GM21723 (cell line): Measurements from ENCODE around the gene TRMU.
A peak's percentile ranks its signal among the peaks of the same experiment; 100 is the strongest.

Source experiments
- ATAC-seq: cut with Tn5 transposase; IDR thresholded peaks from one replicate; pipeline ENCODE4 v1.9.1; 2021; ENCODE audit warnings: mild to moderate bottlenecking, moderate library complexity; ENCODE audit not compliant: unreplicated experiment

The TRMU gene, protein sequence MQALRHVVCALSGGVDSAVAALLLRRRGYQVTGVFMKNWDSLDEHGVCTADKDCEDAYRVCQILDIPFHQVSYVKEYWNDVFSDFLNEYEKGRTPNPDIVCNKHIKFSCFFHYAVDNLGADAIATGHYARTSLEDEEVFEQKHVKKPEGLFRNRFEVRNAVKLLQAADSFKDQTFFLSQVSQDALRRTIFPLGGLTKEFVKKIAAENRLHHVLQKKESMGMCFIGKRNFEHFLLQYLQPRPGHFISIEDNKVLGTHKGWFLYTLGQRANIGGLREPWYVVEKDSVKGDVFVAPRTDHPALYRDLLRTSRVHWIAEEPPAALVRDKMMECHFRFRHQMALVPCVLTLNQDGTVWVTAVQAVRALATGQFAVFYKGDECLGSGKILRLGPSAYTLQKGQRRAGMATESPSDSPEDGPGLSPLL

DNA sequence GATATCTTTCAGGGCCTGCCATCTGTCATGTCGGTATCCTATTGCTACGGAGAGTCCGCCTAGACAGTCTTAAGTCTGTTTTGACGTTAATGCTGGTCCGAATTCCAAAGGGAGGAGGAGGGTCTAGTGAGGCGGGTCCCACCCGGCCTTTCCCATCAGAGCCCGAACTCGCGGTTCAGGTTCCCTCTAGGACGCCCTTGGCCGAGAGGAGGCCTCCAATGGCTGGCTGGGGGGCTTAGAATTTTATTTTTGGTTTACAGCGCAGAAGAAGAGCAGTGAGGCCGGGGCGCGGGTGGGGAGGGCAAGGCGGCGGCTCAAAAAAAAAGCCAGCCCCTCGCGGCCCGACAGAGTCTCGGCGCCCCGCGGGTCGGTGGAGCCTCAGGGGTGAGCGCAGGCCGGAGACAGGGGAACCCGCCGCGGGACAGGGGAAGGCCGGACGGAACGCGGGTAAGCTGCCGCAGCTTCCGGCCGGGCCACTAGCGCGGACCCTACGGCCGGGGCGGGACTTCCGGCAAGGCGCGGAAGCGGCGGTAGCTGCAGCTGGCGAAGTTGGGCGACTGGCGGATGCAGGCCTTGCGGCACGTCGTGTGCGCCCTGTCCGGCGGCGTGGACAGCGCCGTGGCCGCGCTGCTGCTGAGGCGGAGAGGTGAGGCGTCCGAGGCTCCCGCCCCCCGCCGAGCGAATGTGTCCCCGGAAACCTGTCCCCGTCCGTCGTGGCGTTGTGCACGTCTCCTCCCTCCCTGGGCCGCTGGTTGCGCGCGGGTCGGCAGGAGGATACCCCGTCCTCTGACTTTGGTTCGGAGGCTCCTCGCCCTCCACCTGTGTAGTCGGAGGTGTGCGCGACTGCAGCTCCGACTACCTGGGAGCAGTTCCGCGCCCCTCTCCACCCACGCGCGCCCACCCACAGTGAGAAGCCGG lies at the start of gene TRMU:
TSS of gene TRMU (plus strand) at position 514 of the 918 bp plus-strand sequence. CDS start at position 565, 51 bp downstream.
- ATAC-seq, result peak; percentile 83

DNA sequence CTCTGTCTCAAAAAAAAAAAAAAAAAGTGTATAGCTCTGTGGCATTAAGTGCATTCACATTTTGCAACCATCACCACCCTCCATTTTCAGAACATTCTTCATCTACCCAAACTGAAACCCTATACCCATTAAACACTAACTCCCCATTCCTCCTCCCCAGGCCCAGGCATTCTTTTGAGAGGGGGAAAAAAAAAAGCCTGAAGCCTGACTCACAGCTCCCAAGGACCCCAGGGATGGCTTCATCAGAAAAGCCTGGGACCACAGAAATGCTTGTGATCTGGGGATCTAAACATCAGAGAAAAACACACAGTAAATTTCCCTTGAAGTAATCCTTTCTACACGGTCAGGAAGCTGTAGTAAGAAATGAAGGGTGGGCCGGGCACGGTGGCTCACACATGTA lies 49.5 kb upstream of the TRMU start:
- no peak for ATAC-seq

DNA sequence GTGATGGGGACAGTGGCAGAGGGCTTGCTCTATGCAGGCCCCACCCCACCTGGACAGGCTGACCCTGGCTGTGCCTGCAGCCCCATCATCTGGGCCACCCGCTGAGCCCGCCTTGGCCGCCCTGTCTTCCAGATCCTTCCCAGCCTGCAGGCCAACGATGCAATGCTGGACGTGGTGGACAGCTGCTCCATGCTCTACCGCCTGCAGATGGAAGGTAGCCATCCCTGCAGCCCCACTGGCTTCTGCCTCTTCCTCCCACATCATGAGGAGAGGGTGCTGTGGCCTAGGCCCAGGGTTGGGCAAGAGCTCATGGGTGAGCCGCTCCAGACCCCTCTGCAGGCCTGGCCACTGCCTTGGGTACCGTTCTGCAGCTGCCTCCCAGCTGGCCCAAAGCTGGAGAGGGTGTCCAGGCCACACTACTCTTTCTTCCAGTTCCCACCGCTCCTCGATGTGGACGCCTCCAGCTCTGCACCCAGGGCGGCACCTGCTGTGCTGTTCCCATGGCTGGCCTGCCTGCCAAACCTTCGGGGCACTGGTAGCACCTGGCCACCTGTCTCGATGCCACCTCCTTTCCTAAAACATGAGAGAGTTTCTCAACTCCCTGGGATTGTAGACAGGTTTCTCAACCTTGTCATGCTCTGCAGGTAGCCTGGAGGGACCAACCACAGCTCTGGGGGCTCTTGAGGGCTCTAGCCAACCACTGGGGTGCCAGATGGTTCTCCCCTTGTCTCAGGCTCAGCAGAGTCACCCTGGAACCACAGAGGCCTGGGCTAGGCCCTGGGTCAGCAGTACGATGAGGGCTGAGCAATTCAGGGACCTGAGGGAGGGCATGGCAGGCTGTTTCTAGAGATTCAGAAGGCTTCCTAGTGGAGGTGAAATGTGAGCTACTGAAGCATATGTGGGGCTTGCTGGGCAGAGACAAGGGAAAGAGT lies 48.3 kb upstream of the TRMU start:
- no peak for ATAC-seq

DNA sequence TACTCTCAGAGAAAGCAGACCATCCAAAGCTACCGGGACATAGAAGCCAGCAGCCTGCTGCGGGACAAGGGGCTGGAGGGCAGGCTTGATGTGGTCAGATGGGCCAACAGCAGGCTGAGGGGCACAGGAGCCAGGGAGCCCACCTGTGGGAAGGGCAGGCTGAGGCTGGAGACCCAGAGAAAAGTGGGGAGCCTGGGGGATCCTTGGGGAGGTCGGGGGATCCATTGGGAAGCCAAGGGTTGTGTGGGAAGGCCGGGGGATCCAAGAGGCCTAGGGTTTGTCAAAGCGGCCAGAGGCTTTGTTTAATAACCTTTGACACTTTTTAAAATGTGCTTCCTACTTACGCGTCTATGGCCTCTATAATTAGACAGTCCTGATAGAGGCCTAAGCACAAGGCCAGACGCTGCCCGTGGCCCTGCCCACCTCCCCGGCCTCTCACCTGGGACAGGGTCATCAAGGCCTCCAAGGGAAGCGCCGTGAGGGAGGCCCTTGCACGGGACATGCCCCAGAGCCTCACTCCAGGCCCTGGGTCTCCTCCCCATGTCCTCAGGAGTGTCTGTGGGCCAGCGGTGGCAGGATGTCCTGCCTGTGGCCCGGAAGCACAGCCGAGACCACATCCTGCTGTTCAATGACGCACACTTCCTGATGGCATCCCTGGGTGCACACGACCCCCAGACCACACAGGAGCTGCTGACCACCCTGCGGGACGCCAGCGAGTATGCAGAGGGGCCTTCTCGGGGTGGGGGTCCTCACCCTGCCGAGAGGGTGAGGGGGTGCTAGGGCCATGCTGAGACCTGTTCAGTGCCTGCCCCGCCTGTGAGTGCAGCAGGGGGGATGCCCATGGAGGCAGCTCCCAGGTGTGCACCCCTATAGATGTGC lies 47.4 kb upstream of the TRMU start:
- peak; percentile 85 for ATAC-seq

DNA sequence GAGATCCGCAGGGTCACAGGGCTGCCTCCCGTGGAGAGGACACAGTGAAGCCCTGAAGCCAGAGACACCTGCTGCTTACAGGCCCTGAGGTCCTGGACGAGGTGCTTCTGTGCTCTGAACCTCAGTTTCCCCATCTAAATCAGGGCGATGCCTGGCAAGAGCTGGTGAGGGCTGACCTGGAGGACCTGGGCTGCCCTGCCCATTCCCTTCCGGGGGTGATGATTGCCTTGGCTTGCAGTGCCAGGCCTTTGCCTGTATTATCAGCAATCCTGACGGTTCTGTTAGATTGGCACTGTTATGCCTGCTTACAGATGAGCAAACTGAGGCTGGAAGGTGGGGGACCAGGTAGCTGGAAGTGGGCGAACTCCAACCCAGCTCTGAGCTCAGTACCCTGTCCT lies 46.7 kb upstream of the TRMU start:
- ATAC-seq, result no peak

DNA sequence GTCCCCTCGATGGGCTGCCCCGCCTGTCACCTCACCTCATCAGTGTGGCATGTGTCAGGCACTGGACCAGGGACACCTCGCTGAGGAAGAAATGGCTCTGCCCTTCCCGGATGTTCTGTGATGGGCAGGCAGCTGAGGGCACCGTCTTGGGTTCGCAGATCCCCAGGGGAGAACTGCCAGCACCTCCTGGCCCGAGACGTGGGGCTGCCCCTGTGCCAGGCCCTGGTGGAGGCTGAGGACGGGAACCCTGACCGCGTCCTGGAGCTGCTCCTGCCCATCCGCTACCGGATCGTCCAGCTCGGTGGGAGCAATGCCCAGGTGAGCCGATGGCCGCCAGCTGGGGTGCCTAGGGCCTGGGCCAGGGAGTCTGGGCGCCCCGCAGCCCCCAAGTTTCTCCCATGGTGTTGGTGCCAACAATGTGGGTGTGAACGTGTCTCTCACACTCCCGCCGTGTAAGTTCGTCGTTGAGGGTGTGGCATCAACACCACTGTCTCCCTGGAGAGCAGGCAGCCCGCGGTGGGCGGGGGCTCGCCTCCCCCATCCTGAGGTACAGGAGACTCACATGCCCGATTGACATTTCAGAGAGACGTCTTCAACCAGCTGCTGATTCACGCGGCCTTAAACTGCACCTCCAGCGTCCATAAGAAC lies 46.1 kb upstream of the TRMU start:
- ATAC-seq, result no peak

DNA sequence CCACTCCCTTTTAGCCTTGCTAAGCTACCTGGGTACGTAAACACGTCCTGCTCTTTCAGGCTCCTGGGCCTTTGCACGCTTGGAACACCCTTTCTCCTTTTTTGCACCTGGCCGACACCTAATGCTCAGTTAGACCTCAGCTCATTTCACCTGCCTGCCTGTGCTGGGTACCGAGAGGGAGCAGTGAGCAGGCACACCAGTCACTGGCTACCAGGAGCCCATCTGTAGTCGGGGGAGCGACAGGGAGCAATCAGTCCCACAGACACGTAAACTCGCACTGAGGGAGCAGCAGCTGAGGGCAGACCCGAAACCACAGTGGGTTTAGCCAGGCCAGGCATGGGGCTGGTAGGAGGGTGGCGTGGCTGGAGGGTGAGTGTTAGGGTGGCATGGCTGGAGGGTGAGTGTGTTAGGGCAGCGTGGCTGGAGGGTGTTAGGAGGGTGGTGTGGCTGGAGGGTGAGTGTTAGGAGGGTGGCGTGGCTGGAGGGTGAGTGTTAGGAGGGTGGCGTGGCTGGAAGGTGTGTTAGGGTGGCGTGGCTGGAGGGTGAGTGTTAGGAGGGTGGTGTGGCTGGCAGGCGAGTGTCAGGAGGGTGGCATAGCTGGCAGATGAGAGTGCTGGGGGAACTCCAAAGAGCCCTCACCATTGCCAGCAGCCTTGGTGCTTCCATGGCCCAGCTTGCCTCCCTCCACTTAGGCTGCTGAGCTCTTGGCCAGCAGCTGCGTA lies 45.2 kb upstream of the TRMU start:
- no peak for ATAC-seq

DNA sequence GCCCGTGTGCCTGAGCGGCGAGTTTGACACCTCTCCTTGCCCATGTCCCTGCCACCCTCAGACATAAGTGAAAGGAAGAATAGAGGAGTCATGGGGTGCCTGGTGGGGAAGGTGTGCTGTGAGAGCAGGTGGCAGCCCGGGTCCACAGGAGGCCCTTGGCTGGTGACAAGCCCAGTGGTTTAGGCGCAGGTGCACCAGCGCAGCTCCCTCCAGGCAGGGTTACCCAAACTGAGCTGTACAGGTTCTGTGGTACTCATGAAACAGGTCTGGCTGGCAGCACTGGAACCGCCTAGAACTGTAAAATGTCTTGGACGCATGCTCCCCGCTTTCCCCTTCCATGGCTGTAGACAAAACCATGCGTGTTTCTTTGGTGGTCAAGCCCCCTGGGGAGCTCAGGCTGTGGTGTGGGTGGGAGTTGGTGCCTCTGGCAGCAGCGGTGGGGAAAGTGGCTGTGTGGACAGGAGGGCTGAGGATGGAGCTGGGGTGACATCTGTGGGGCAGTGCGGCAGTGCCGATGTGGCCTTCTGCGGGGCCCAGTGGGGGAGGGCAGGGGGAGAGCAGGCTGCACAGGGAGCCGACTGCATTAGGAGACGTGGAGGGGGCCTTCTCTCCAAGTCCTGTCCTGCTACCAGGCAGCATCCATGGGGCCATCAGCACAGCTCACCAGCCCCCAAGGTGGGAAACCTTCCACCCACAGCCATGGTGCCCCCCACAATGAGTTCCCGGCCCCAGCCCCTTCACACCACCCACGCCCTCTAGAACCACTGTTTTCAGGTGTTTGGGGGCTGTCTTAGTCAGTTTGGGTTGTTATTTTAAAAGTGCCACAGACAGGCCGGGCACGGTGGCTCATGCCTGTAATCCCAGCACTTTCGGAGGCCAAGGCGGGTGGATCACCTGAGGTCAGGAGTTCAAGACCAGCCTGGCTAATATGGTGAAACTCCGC lies 44.4 kb upstream of the TRMU start:
- no peak for ATAC-seq

DNA sequence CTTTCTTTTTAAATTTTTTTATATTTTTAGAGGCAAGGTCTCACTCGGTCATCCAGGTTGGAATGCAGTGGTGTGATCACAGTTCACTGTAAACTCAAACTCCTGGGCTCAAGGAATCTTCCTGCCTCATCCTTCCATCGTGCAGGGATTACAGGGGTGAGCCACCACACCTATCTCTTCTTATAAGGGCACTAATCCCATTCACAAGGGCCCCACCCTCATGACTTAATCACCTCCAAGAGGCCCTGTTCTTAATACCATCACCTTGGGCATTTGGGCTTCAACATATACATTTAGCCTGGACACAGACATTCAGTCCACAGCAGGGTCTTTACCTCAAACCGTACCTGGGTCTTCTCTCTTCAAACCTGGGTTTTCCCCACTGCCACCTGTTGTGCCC lies 43.3 kb upstream of the TRMU start:
- ATAC-seq, result no peak

DNA sequence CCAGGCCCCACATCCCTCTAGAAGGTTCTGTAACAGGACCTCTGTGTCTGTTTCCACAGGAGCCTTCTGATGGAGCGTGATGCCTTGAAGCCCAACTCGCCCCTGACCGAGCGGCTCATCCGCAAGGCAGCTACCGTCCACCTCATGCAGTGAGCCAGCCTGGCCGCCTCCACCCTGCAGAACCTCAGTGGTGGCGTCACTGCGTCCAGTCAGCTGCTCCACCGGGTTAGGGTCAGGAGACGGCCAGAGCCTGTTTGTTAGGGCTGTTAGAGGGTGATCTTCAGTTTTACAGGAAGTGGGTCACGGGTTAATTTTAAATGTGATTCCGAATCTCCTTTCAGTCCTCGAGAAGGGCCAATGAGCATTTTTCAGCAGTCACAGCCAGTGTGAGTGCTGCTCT lies 42.8 kb upstream of the TRMU start:
- ATAC-seq, result no peak

DNA sequence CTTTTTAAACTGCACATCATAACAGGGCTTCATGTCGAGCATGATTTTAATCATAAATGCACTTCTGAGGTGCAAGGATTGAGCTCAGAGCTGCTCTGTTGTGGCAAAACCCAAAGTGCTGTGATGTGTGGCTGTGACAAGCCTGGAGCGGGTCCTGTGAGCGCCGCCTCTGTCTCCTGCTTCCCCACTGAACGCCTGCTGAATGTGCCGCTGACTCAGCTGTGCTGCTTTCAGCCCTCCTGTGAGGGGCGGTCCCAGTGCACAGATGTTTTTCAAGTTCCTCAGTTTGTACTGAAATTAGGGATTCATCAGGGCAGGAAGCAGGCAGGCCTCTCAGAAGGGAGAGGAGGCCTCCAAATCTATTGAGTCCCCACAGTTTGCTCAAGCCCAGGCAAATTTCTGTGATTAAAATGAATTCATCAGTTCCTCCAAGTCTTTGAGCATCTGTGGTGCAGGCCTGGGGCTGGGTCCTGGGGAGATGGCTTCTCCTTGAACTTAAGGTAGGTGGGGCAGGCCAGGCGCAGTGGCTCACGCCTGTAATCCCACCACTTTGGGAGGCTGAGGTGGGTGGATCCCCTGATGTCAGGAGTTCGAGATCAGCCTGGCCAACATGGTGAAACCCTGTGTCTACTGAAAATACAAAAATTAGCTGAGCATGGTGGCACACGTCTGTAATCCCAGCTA lies 41.8 kb upstream of the TRMU start:
- no peak for ATAC-seq

DNA sequence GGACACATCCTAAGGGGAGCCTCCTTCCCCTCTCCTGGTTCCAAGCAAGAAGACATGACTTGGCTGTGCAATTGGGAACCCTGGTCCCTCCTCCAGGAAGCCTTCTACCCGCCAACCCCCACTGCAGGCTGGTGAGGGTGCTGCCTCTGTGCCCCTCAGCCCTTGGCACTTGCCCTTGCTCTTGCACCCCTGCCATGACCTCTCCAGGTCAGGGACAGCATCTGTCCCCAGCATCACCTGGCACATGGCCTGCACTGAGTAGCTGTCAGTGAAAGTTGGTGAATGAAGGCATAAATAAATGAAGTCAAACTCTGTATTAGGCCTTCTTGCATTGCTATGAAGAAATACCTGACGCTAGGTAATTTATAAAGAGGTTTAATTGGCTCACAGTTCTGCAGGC lies 40.7 kb upstream of the TRMU start:
- ATAC-seq, result no peak

DNA sequence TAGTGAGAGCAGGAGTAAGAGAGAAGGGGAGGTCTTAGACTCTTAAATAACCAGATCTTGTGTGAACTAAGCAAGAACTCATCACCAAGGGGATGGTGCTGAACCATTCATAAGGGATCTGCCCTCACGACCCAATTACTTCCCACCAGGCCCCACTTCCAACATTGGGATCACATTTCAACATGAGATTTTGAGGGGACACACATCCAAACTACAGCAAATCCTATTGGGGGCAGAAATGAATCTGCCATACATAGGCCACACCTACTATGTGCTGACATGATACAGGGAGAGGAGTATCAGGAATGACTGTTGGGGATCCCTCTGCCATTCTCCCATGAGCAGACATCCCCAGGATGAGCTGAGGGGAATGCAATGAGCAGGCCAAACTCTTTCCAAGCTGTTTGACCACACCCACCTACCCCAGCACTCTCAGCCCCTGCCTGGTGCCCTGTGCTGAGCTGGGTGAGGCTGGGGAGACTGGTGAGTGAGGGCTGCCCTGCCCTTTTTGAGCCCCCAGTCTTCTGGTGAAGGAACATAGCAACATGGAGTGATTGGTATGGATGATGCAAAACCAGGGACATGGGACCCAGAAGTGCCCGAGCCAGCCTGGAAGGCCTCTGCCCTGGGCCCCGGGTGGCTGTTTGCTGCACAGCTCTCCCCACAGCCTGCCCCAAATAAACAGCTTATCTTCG lies 40.1 kb upstream of the TRMU start:
- ATAC-seq, result no peak

DNA sequence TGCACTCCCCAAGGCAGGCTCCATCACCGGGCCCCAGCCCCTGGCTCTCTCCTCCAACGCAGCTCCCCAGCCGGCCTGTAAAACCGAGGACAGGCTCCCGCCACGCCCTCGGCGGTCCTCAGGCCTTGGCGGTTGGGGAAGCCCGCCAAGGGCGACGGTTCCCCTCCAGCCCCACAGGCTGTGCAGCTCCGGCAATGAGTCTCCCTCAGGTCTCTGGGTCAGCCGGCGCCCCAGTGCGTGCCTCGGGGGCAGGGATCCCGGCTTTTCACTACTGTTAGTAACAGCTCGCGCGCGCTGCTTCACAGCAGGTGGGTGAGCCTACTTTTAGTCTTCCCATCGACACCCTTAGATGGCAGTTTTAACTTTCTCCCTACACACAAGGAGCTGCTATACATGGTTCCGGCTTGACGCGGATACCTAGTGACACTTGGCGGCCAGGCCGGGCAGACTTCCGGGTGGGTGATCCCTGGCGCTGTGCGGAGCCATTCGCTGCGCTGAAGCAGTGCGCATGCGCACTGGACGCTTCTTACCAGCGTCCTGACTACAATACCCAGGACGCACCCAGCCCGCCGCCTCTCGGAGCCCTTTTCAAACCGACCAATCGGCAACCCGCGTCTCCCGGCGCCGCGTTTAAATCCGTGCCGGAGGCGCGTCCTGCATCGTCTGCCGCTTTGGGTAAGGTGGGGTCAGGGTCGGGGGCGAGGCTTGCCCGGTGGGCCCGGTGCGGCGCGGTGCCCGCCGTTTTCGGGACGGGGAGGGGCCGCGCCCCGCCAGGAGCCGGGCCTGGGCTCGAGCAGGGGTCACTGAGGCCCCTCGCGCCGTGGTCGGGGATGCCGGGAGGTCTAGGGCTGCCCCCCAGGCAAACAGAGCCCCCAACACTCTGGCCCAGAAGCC lies 39.0 kb upstream of the TRMU start, which contains the start of gene GTSE1:
TSS of gene GTSE1 (plus strand) at position 614 of the 894 bp plus-strand sequence. CDS start 531 bp downstream, outside the sequence.
- peak; percentile 83 for ATAC-seq

DNA sequence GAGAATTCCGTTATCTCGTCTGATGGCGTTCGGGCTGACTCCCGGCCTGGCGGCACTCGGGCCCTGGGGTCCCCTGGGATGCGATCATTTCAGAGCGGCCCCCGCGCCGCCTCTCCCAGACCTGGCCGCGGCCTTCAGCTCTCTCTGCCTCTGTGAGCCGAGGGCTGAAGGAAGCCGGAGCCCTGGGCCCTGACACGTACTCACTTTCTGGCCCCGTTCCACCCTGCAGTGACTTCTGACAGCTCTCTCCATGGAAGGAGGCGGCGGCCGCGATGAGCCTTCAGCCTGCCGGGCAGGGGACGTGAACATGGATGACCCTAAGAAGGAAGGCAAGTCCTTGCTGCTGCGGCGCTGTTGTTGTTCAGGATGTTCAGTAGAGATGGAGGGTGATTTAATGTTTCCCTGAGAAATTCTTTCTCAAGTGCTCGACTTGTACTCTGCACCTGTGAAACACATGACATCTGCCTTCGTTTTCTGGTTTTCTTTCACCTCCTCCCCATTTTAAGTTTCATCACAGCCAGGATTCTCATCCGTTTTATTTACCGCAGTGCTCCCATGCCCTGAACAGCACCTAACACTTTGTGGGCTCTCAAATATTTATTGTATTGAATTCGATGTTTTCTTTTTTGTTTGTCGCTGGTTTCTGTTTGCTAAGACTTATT lies 38.2 kb upstream of the TRMU start:
- ATAC-seq, result peak; percentile 34
